ENCODE results near the gene MIB1. TPM values are rescaled to one million over a fixed set of nuclear protein-coding genes. Genes with fewer than 3 reads are reported as not detected.

MIB1 gene

DNA sequence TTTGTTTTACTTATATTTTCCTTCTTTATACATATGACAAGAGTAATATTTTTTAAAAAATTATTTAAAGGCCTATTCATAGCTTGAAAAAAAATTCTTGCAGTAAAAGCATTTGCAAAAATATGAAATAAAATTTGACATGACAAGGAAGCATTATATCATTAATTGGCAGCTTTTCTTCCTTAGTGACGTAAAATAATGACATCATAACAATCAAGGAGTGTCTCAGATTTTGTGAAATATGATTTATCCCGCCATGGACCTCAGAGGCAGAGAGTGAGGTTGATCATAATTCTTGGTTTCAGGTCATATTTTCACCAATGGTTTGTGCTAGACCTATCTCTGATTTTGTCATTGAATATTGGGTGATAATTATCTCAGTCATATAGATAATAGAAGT lies 176.0 kb downstream of the MIB1 start:
- Histone ChIP-seq H3K4ac (ENCODE audit: low read depth, low read length) (no peak overlapping the region), H2BK120ac (ENCODE audit: low read depth, low read length) (no peak overlapping the region), H3K23ac (ENCODE audit: low read length) (no peak overlapping the region), H3K27me3 (ENCODE audit: insufficient read depth, low read length, poor library complexity) (no peaks in the 10 kb centered on the region), H2BK15ac (replicated peaks; ENCODE audit: low read depth) (no peak overlapping the region), H3K4me3 (ENCODE audit: low read length) (no peak overlapping the region), H3K9ac (ENCODE audit: low read length) (no peak overlapping the region), H4K5ac (ENCODE audit: low read length) (no peak overlapping the region), H2BK5ac (ENCODE audit: low read length) (no peak overlapping the region), H3K18ac (ENCODE audit: low read length) (no peak overlapping the region), H4K8ac (ENCODE audit: low read depth, low read length) (no peak overlapping the region), H3K79me2 (ENCODE audit: control insufficient read depth, insufficient read depth, low read length) (no peaks in the 10 kb centered on the region), H3K4me1 (ENCODE audit: control insufficient read depth, low read depth, low read length) (peaks cover 2% of the 10 kb centered on the region), H3K79me1 (ENCODE audit: low read length) (no peaks in the 10 kb centered on the region), H3K56ac (ENCODE audit: low read length) (no peak overlapping the region), H2AK5ac (ENCODE audit: low read length) (no peak overlapping the region), H3K27ac (ENCODE audit: low read depth, low read length) (no peak overlapping the region), H3K36me3 (ENCODE audit: control insufficient read depth, insufficient read depth, low read length) (no peaks in the 10 kb centered on the region), H3K4me2 (ENCODE audit: low read length) (no peak overlapping the region)
- WGBS (ENCODE audit: extremely low coverage, insufficient coverage, low lambda C conversion rate), result no CpG with 5 or more reads among the region's 2 CpGs
- no peak for DNase-seq

DNA sequence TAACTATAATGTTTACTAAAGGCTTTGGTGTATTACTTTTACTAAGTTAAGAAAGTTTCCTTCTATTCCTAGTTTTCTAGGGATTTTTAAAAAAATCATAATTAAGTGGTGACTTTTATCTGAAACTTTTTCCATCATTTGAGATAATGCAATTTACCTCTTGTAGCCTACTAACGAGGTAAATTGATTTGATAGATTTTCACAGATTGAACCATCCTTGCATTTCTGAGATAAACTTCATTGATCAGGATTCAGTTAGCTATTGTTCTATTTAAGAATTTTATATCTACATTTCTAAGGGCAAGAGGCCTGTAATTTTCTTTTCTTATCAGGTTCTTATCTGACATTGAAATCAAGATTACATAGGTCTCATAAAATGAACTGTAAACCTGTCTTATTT lies 178.1 kb downstream of the MIB1 start:
- Histone ChIP-seq H4K8ac (ENCODE audit: low read depth, low read length) (no peak overlapping the region), H2BK120ac (ENCODE audit: low read depth, low read length) (no peak overlapping the region), H3K18ac (ENCODE audit: low read length) (no peak overlapping the region), H3K36me3 (ENCODE audit: control insufficient read depth, insufficient read depth, low read length) (no peaks in the 10 kb centered on the region), H2BK5ac (ENCODE audit: low read length) (no peak overlapping the region), H3K9ac (ENCODE audit: low read length) (no peak overlapping the region), H3K23ac (ENCODE audit: low read length) (no peak overlapping the region), H3K4ac (ENCODE audit: low read depth, low read length) (no peak overlapping the region), H2AK5ac (ENCODE audit: low read length) (no peak overlapping the region), H3K4me1 (ENCODE audit: control insufficient read depth, low read depth, low read length) (no peaks in the 10 kb centered on the region), H3K79me2 (ENCODE audit: control insufficient read depth, insufficient read depth, low read length) (no peaks in the 10 kb centered on the region), H3K4me2 (ENCODE audit: low read length) (no peak overlapping the region), H3K27ac (ENCODE audit: low read depth, low read length) (no peak overlapping the region), H3K79me1 (ENCODE audit: low read length) (no peaks in the 10 kb centered on the region), H3K4me3 (ENCODE audit: low read length) (no peak overlapping the region), H4K5ac (ENCODE audit: low read length) (no peak overlapping the region), H2BK15ac (replicated peaks; ENCODE audit: low read depth) (no peak overlapping the region), H3K27me3 (ENCODE audit: insufficient read depth, low read length, poor library complexity) (no peaks in the 10 kb centered on the region), H3K56ac (ENCODE audit: low read length) (no peak overlapping the region)
- no CpG with 5 or more reads among the region's 1 CpG for WGBS (ENCODE audit: extremely low coverage, insufficient coverage, low lambda C conversion rate)
- DNase-seq, result no peak

Small RNAs within 50 kb of the gene (small RNA-seq; reads per million reads assigned to genes)
- gene AC103987.3 (ENCODE audit: insufficient read depth) (not detected), gene RF00019 (ENCODE audit: insufficient read depth) (not detected), gene RF00045 (ENCODE audit: insufficient read depth) (not detected), gene RF01241 (ENCODE audit: insufficient read depth) (not detected), gene RN7SL233P (ENCODE audit: insufficient read depth) (not detected), gene RNU6-1038P (ENCODE audit: insufficient read depth) (not detected)
